SH-SY5Y (cell line): ENCODE measurements around the gene UCMA.

Experiments
- GATA2 ChIP-seq: IDR thresholded peaks from 2 replicates; pipeline ENCODE4 v1.6.1; 2011; ENCODE audit warnings: mild to moderate bottlenecking, low read depth, low read length
- GATA3 ChIP-seq: IDR thresholded peaks from 2 replicates; pipeline ENCODE4 v1.6.1; 2011; ENCODE audit warnings: low read depth, mild to moderate bottlenecking, low read length, moderate library complexity

DNA sequence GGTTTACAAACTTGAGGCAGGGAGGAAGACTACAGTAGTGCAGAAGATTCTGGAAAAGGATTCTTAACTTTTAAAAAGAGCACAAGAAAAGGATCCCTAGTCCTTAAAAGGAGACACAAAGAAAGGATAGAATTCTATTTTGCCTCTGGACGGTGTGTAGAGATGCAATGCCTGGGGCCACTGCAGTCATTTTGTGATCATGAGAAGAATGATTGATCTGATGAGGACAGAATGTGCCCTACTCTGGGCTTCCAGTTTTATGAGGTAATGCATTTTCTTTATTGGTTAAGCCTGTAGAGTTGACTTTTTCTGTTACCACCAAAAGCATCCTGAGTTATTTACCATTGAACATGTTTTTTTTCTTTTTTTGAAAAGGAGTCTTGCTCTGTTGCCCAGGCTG, 28.3 kb upstream of the UCMA start:
- TF ChIP-seq GATA2 = no peak
- TF ChIP-seq GATA3 = no peak
